ENCODE data around the gene TBL1X.

TBL1X gene

DNA sequence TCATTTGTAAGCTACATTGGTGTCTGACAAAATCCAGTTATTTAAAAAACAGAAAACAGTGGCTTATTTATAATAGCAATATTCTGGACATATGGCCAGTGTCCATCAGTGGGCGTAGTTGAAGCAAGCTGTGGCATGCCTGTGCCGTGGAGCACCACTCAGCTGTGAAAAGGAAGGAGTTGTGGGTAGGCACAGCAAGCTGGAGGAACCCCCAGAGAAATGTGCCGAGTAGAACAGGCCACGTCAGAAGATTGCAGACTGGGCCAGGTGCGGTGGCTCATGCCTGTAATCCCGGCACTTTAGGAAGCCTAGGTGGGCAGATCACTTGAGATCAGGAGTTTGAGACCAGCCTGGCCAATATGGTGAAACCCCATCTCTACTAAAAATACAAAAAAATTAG, 198.4 kb downstream of the TBL1X start:
- CTCF ChIA-PET: no interaction called here
- POLR2A ChIA-PET: no interaction called here
- TF ChIP-seq, protein P1, sequence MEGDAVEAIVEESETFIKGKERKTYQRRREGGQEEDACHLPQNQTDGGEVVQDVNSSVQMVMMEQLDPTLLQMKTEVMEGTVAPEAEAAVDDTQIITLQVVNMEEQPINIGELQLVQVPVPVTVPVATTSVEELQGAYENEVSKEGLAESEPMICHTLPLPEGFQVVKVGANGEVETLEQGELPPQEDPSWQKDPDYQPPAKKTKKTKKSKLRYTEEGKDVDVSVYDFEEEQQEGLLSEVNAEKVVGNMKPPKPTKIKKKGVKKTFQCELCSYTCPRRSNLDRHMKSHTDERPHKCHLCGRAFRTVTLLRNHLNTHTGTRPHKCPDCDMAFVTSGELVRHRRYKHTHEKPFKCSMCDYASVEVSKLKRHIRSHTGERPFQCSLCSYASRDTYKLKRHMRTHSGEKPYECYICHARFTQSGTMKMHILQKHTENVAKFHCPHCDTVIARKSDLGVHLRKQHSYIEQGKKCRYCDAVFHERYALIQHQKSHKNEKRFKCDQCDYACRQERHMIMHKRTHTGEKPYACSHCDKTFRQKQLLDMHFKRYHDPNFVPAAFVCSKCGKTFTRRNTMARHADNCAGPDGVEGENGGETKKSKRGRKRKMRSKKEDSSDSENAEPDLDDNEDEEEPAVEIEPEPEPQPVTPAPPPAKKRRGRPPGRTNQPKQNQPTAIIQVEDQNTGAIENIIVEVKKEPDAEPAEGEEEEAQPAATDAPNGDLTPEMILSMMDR (IDR thresholded peaks at IDR 0.05; ENCODE audit: control extremely low read depth, extremely low read depth, low read depth, missing control alignments): no peak
- no peak for DNase-seq (ENCODE audit: extremely low spot score)

- CTCF ChIA-PET: no interaction called here
- POLR2A ChIA-PET: no interaction called here
- TF ChIP-seq, protein P1 (IDR thresholded peaks at IDR 0.05; ENCODE audit: control extremely low read depth, extremely low read depth, low read depth, missing control alignments): no peak
- DNase-seq (ENCODE audit: extremely low spot score): no peak
These were observed 199.4 kb downstream of the TBL1X start for GRCh38 chrX:9664224-9664623.

- ChIA-PET CTCF (no interaction called here), POLR2A (no interaction called here)
- no peak for DNase-seq (ENCODE audit: extremely low spot score)
- TF ChIP-seq, protein P1 (IDR thresholded peaks at IDR 0.05; ENCODE audit: control extremely low read depth, extremely low read depth, low read depth, missing control alignments): no peak
These were observed 200.3 kb downstream of the TBL1X start for GRCh38 chrX:9665113-9665512.

- DNase-seq (ENCODE audit: extremely low spot score): no peak
- POLR2A ChIA-PET: no interaction called here
- CTCF ChIA-PET: no interaction called here
- TF ChIP-seq, protein P1 (IDR thresholded peaks at IDR 0.05; ENCODE audit: control extremely low read depth, extremely low read depth, low read depth, missing control alignments): no peak
These were observed 203.7 kb downstream of the TBL1X start for GRCh38 chrX:9668537-9668936.

DNA sequence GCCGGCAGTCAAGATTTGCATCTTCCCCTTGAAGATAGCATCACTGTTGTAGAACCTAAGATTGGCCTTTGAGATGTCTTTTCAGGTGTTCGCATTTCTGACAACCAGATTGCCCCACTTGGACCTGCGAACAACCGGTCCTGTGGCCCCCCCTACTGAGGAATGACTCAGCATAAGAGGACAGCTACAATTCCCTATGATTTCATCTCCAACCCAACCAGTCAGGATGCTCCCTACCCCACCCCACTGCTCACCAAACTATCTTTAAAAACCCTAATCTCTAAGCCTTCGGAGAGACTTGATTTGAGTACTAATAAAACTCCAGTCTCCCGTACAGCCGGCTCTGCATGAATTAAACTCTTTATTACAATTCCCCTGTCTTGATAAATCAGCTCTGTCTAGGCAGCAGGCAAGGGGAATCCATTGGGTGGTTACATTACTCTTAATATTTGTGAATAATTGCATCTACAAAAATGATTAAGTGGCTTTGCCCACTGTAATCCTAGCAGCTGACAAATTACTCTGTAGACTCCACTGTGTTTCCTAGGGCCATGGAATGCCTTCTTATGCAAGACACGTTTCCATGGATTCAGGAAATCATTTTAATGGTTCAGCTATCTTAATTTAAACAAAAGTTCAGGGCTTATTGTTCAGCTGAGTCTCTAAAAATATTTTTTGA, 205.4 kb downstream of the TBL1X start:
- DNase-seq (ENCODE audit: extremely low spot score): no peak
- TF ChIP-seq, protein P1 (IDR thresholded peaks at IDR 0.05; ENCODE audit: control extremely low read depth, extremely low read depth, low read depth, missing control alignments): no peak
- POLR2A ChIA-PET: no interaction called here
- CTCF ChIA-PET: no interaction called here

- ChIA-PET POLR2A (no interaction called here), CTCF (no interaction called here)
- TF ChIP-seq, protein P1 (IDR thresholded peaks at IDR 0.05; ENCODE audit: control extremely low read depth, extremely low read depth, low read depth, missing control alignments): no peak
- no peak for DNase-seq (ENCODE audit: extremely low spot score)
These were observed 207.1 kb downstream of the TBL1X start for GRCh38 chrX:9671998-9672397.

DNA sequence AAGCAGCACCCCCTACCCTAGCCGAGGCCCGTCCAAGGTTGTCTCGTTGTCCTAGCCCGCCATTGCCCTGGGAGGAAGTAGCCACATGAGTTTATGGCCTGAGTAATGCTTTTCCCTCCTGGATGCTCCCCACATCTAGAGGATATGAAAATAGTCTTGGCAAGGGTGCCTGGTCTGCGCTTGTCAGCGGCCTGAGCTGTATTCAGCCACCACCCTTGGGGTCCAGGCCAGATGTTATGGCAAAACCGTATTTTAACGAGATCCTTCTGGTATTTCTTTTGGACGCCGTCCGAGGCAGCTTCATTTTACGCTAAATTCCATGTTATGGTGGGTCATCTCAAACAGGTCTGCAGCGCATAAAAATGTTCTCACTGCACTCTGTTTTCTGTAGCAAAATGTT, 211.4 kb downstream of the TBL1X start:
- ChIA-PET POLR2A (no interaction called here), CTCF (no interaction called here)
- TF ChIP-seq, protein P1 (IDR thresholded peaks at IDR 0.05; ENCODE audit: control extremely low read depth, extremely low read depth, low read depth, missing control alignments): no peak
- DNase-seq (ENCODE audit: extremely low spot score): no peak

All from GM10248 (cell line).